BLaER1 (cell line): ENCODE data around the gene ZHX3.

Experiments
- H3K27ac ChIP-seq: shearing (Covaris generic); formaldehyde crosslinking; 2 replicates; pipeline ENCODE4 v1.8.1; 2022
- H3K27me3 ChIP-seq: shearing (Covaris generic); formaldehyde crosslinking; 2 replicates; pipeline ENCODE4 v1.8.1; 2022
- H3K36me3 ChIP-seq: shearing (Covaris generic); formaldehyde crosslinking; 2 replicates; pipeline ENCODE4 v1.8.1; 2022
- H3K4me1 ChIP-seq: shearing (Covaris generic); formaldehyde crosslinking; 2 replicates; pipeline ENCODE4 v1.8.1; 2022
- H3K4me2 ChIP-seq: shearing (Covaris generic); formaldehyde crosslinking; 2 replicates; pipeline ENCODE4 v1.8.1; 2022
- H3K4me3 ChIP-seq: shearing (Covaris generic); formaldehyde crosslinking; 2 replicates; pipeline ENCODE4 v1.8.1; 2022
- H3K9ac ChIP-seq: shearing (Covaris generic); formaldehyde crosslinking; 2 replicates; pipeline ENCODE4 v1.8.1; 2022
- H3K9me3 ChIP-seq: shearing (Covaris generic); formaldehyde crosslinking; 2 replicates; pipeline ENCODE4 v1.8.1; 2022
- H4K20me1 ChIP-seq: shearing (Covaris generic); formaldehyde crosslinking; 2 replicates; pipeline ENCODE4 v1.8.1; 2022
- Cebpa-rat ChIP-seq: shearing (Covaris generic); IDR thresholded peaks from 2 replicates; pipeline ENCODE4 v1.8.1; 2022

ZHX3 gene

GRCh38 chr20:41169162-41169690 lies 148.3 kb downstream of the ZHX3 start:
- Histone ChIP-seq H3K9me3 (no peaks in the 10 kb centered on the region), H3K27me3 (peaks cover 58% of the 10 kb centered on the region), H3K27ac (no peak overlapping the region), H4K20me1 (peaks cover 100% of the 10 kb centered on the region), H3K4me3 (no peak overlapping the region), H3K4me1 (peaks cover 27% of the 10 kb centered on the region), H3K9ac (no peak overlapping the region), H3K4me2 (no peak overlapping the region), H3K36me3 (peaks cover 97% of the 10 kb centered on the region)
- no peak for TF ChIP-seq Cebpa-rat

DNA sequence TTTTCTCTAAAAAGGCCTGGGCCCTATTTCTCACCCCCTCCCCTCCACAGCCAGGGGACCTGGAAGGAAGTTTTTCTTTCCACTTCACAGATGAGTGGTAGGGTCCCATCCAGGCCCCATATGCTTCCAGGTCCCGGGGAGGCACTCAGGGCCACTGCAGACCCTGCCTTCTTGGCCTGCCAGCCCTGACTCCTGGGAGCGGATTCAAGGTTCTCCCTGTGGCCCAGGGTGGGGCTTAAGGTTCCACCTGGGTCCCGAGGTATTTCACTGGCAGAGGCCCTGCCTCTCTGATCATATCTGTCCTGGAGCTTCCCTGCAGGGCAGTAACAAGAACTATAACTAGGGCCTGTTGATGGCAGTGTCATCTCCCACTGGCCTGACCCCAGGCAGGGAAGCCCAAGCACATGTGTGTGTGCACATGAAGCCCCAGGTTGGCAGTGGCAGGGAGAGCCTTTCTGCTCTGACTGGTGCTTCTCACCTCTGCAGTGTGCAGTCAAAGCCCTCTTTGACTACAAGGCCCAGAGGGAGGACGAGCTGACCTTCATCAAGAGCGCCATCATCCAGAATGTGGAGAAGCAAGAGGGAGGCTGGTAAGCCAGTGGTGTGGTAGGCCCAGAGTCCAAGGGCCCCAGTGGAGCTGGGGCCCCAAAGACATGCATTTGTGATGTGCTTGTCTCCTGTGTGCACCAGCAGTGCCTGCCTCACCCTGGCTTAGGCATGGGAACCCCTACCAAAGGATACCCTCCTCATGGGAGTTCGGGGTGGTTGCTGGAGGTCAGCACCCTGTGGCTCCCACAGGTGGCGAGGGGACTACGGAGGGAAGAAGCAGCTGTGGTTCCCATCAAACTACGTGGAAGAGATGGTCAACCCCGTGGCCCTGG lies 149.0 kb downstream of the ZHX3 start:
- no peak overlapping the region for H3K27ac ChIP-seq
- H3K9me3 ChIP-seq = no peaks in the 10 kb centered on the region
- peaks cover 27% of the 10 kb centered on the region for H3K4me1 ChIP-seq
- H3K27me3 ChIP-seq = peaks cover 65% of the 10 kb centered on the region
- no peak overlapping the region for H3K4me3 ChIP-seq
- peaks cover 97% of the 10 kb centered on the region for H3K36me3 ChIP-seq
- no peak for TF ChIP-seq Cebpa-rat
- H4K20me1 ChIP-seq = peaks cover 100% of the 10 kb centered on the region
- no peak overlapping the region for H3K9ac ChIP-seq
- H3K4me2 ChIP-seq = peak overlapping the region; percentile 48

- H3K27me3 ChIP-seq = peaks cover 73% of the 10 kb centered on the region
- peaks cover 100% of the 10 kb centered on the region for H4K20me1 ChIP-seq
- TF ChIP-seq Cebpa-rat = no peak
- no peak overlapping the region for H3K27ac ChIP-seq
- H3K4me1 ChIP-seq = peaks cover 27% of the 10 kb centered on the region
- H3K4me2 ChIP-seq = peak overlapping the region; percentile 48
- peaks cover 97% of the 10 kb centered on the region for H3K36me3 ChIP-seq
- no peaks in the 10 kb centered on the region for H3K9me3 ChIP-seq
- H3K9ac ChIP-seq = no peak overlapping the region
- H3K4me3 ChIP-seq = no peak overlapping the region
Observed at GRCh38 chr20:41167481-41168253, 149.9 kb downstream of the ZHX3 start.

DNA sequence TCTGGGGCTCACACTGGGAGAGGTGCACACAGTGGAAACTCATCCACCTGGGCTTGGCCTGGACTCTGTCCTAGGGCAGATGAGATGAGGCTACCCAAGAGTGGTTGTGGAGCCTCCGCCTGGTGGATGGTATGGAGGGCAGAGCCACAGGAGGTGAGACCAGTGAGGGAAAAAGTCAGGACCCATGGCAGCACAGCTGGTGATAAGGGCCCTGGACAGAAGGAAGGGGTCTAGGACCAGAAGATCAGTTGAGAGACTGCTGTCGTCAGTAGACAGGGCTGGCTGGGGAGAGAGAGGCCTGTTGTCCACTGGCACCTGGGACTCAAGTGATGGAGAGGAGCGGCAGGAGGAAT lies 150.4 kb downstream of the ZHX3 start:
- H3K27ac ChIP-seq = no peak overlapping the region
- peak overlapping the region; percentile 48 for H3K4me2 ChIP-seq
- H3K9me3 ChIP-seq = no peaks in the 10 kb centered on the region
- peaks cover 73% of the 10 kb centered on the region for H3K27me3 ChIP-seq
- peaks cover 27% of the 10 kb centered on the region for H3K4me1 ChIP-seq
- TF ChIP-seq Cebpa-rat = no peak
- peaks cover 97% of the 10 kb centered on the region for H3K36me3 ChIP-seq
- no peak overlapping the region for H3K4me3 ChIP-seq
- peaks cover 100% of the 10 kb centered on the region for H4K20me1 ChIP-seq
- H3K9ac ChIP-seq = no peak overlapping the region

GRCh38 chr20:41166201-41167117 lies 151.1 kb downstream of the ZHX3 start:
- no peak for TF ChIP-seq Cebpa-rat
- peaks cover 100% of the 10 kb centered on the region for H4K20me1 ChIP-seq
- no peak overlapping the region for H3K4me3 ChIP-seq
- H3K9ac ChIP-seq = no peak overlapping the region
- peak overlapping the region; percentile 48 for H3K4me2 ChIP-seq
- H3K9me3 ChIP-seq = no peaks in the 10 kb centered on the region
- peaks cover 96% of the 10 kb centered on the region for H3K36me3 ChIP-seq
- H3K27ac ChIP-seq = no peak overlapping the region
- peaks cover 73% of the 10 kb centered on the region for H3K27me3 ChIP-seq
- H3K4me1 ChIP-seq = peaks cover 27% of the 10 kb centered on the region

DNA sequence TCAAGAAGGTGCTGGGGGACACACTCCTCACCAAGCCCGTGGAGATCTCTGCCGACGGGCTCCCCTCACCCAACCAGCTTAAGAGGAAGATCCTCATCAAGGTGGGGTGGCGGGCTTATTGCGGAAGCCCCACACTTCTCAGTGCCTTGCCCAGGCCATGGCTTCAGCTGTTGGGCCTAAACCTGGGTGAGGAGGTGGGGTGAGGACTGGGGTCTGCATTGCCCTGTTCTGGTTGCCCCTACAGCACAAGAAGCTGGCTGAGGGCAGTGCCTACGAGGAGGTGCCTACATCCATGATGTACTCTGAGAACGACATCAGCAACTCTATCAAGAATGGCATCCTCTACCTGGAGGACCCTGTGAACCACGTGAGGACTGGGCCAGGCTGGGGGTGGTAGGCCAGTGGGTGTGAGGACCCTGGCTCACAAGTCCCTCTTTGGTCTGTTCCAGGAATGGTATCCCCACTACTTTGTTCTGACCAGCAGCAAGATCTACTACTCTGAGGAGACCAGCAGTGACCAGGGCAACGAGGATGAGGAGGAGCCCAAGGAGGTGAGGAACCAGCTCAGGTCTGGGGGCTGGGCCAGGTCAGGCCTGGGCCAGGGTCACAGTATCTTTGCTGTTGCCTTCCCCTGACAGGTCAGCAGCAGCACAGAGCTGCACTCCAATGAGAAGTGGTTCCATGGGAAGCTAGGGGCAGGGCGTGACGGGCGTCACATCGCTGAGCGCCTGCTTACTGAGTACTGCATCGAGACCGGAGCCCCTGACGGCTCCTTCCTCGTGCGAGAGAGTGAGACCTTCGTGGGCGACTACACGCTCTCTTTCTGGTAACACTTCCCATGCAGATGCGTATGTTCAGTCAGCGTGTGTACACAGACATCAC lies 152.3 kb downstream of the ZHX3 start:
- Histone ChIP-seq H3K36me3 (peaks cover 96% of the 10 kb centered on the region), H3K27me3 (peaks cover 63% of the 10 kb centered on the region)

DNA sequence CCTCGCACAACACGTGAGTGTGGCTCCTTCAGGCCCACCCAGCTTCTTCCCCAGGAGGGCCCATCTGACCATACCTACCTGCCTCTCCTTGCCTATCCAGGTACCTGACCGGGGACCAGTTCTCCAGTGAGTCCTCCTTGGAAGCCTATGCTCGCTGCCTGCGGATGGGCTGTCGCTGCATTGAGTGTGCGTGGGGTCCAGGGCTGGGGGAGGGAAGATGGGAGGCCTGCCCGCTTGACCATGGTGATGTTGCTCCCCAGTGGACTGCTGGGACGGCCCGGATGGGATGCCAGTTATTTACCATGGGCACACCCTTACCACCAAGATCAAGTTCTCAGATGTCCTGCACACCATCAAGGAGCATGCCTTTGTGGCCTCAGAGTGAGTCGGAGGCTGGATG lies 153.7 kb downstream of the ZHX3 start:
- Histone ChIP-seq H3K9me3 (no peaks in the 10 kb centered on the region), H3K4me3 (no peak overlapping the region), H3K27ac (no peak overlapping the region), H3K4me1 (peaks cover 27% of the 10 kb centered on the region), H3K9ac (no peak overlapping the region), H4K20me1 (peaks cover 100% of the 10 kb centered on the region), H3K4me2 (no peak overlapping the region), H3K27me3 (peaks cover 49% of the 10 kb centered on the region), H3K36me3 (peaks cover 96% of the 10 kb centered on the region)
- TF ChIP-seq Cebpa-rat = no peak

More for the DNA sequence above, 152.3 kb downstream of the ZHX3 start:
- H3K9me3 ChIP-seq = no peaks in the 10 kb centered on the region
- H3K9ac ChIP-seq = no peak overlapping the region
- H3K4me1 ChIP-seq = peaks cover 27% of the 10 kb centered on the region
- H3K4me3 ChIP-seq = no peak overlapping the region
- no peak for TF ChIP-seq Cebpa-rat
- no peak overlapping the region for H3K4me2 ChIP-seq
- peaks cover 100% of the 10 kb centered on the region for H4K20me1 ChIP-seq
- H3K27ac ChIP-seq = no peak overlapping the region

- peaks cover 42% of the 10 kb centered on the region for H3K27me3 ChIP-seq
- H3K4me2 ChIP-seq = no peak overlapping the region
- peaks cover 23% of the 10 kb centered on the region for H3K4me1 ChIP-seq
- H3K9me3 ChIP-seq = no peaks in the 10 kb centered on the region
- peaks cover 94% of the 10 kb centered on the region for H3K36me3 ChIP-seq
- no peak overlapping the region for H3K27ac ChIP-seq
- H3K4me3 ChIP-seq = no peak overlapping the region
- H4K20me1 ChIP-seq = peaks cover 100% of the 10 kb centered on the region
- H3K9ac ChIP-seq = no peak overlapping the region
- no peak for TF ChIP-seq Cebpa-rat
Observed at GRCh38 chr20:41162396-41162795, 155.1 kb downstream of the ZHX3 start.
